EL (cell line): Measurements from ENCODE around the gene FRMD8.

Source experiments
- DNase-seq: peaks from one replicate; pipeline ENCODE4 v3.0.0-alpha.2; 2016

The FRMD8 gene

GRCh38 chr11:65416341-65416824, 29.9 kb downstream of the FRMD8 start:
- DNase-seq: peak; percentile 81

- no peak for DNase-seq
Measured at GRCh38 chr11:65416841-65417701, 30.6 kb downstream of the FRMD8 start.

- DNase-seq: no peak
Measured at GRCh38 chr11:65417702-65418430, 31.4 kb downstream of the FRMD8 start.

- no peak for DNase-seq
Measured at GRCh38 chr11:65418431-65418680, 31.9 kb downstream of the FRMD8 start.

GRCh38 chr11:65418681-65419459, 32.4 kb downstream of the FRMD8 start:
- peak; percentile 99 for DNase-seq

- DNase-seq: no peak
Measured at GRCh38 chr11:65419460-65419771, 33.0 kb downstream of the FRMD8 start.

GRCh38 chr11:65419772-65420481, 33.5 kb downstream of the FRMD8 start:
- peak; percentile 86 for DNase-seq

- no peak for DNase-seq
Measured at GRCh38 chr11:65420506-65420905, 34.1 kb downstream of the FRMD8 start.

GRCh38 chr11:65420979-65421793, 34.7 kb downstream of the FRMD8 start:
- peak; percentile 98 for DNase-seq

GRCh38 chr11:65421794-65422632, 35.6 kb downstream of the FRMD8 start:
- peak; percentile 97 for DNase-seq

GRCh38 chr11:65422633-65423515, 36.4 kb downstream of the FRMD8 start, which contains the start of gene NEAT1:
TSS of gene NEAT1 (plus strand) at chr11:65422798.
- peak; percentile 95 for DNase-seq

GRCh38 chr11:65423516-65424204, 37.2 kb downstream of the FRMD8 start:
- peak; percentile 45 for DNase-seq

GRCh38 chr11:65424205-65425104, 38.0 kb downstream of the FRMD8 start:
- peak; percentile 60 for DNase-seq

- peak; percentile 81 for DNase-seq
Measured at GRCh38 chr11:65425105-65425970, 38.9 kb downstream of the FRMD8 start.

GRCh38 chr11:65425971-65426838, 39.8 kb downstream of the FRMD8 start:
- peak; percentile 87 for DNase-seq
